ENCODE data around the gene ROBO1.
"Not testable (repeated sequence)": the region's sequence is repeated elsewhere in the genome, so short reads cannot be mapped to it uniquely, and the experiment has no call there.

The ROBO1 gene

GRCh38 chr3:78762121-78762520 is 1005.7 kb downstream of the ROBO1 start:
- DNase-seq = no peak

DNA sequence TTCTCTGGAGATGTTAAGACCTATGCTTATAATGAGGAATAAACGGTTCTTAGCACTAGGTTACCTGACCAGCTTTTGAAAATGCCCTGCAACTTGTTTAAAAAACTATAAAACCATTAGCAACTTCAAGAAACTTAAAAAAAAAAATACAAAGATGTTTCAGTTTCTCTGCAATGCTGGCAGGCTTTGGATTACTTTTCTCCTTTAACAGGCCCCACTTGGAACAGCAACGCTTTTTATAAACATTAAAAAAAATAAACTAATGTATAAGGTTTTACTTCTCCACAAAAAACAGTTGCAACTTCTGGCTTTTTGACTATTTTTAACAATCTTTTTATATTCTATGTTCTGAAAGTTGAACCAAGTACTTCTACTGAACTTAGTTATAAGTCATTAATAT is 1006.7 kb downstream of the ROBO1 start:
- no peak for DNase-seq

DNA sequence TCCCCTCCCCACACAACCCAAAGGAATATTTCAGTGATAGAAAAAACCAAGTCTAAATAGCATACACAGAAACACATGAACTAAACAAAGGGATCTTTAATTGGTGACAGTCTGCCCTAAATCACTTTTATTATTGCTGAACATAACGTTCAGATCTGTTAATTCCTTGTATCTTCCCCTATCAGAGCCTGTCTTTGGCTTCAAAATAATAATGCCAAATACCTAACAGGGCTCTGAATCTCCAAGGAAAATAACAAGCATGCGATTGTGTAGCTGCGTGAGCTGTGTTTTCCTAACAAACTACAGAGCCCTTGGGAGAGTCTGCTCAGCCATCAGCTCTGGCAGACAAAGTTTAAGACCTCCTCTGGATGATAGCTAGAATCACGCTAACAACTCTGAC is 1010.1 kb downstream of the ROBO1 start:
- DNase-seq = no peak

DNA sequence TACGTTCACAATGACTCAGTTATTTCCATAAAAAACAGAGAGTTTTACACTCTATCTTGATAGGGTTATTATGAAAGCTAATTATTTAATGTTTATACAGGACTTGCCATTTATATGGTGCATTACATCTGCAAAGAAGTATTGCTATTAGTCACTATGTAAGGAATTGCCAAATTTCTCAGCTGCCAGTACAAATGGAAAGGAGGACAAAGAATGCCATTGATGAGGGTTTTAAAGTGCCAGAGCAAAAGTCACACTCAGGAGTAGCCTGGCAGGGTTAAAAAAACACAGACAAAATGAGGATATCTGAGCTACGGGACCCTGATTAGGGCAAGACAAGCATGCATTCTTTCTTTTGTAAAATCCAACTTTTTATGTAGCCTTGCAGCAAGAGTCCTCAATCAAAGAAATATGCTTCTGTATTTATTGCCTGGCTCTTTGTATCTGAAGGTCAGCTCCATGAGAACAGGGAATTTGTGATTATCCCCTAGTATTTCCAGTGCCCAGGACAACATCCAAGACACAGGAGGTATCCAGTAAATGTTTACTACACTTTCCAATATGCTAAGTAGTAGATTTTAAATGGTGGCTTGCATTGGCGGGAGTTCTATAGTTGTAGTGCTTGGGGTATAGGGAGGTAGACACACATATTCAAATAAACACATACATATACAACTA is 1013.6 kb downstream of the ROBO1 start:
- DNase-seq = no peak

DNA sequence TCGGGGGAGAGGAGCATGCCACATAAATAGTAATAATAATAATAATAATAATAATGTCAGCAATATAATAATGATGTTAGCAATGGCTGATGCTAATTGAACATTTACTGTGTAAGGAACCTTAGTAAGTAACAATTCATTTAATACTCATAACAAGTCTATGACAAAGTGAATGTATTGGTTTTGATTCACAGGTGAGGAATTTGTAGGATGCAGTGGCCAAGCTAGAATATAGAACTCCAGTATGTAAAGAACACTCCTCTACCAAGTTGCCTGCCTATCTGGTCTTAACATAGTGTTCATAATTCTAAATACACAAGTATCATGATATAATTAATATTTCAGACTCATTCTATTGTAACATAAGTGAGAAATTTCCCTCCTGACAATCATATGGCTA is 1016.5 kb downstream of the ROBO1 start:
- DNase-seq = no peak

DNA sequence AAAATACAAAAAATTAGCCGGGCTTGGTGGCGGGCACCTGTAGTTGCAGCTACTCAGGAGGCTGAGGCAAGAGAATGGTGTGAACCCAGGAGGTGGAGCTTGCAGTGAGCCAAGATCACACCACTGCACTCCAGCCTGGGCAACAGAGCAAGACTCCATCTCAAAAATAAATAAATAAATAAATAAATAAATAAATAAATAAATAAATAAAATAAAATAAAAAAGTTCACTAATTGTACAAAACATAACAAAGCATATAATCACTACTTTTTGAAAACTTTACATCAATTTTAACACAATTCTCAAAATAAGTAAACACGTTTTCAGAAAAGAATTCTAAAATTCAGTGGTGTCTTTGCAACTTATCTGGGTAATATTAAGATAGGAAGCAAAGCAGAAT is 1017.5 kb downstream of the ROBO1 start:
- DNase-seq = not testable (repeated sequence)

GRCh38 chr3:78749056-78749455 is 1018.7 kb downstream of the ROBO1 start:
- no peak for DNase-seq

DNA sequence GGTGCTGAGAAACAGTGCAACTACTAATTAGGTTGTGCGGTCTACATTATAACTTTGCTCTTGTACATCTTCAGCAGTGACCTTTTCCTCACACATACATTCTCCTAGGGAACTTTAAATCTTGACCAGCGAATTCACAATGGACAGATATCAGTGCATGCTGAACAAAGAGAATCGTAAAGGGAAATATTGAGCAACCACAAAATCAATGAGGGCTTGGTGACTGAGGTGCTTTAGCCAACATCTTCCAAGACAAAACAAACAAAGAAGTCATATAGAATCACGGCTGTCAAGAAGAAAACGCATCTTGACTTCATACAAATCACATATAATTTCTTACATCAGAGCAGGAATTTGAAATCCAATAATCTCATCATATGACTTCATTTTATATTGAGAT is 1022.0 kb downstream of the ROBO1 start:
- DNase-seq = no peak

DNA sequence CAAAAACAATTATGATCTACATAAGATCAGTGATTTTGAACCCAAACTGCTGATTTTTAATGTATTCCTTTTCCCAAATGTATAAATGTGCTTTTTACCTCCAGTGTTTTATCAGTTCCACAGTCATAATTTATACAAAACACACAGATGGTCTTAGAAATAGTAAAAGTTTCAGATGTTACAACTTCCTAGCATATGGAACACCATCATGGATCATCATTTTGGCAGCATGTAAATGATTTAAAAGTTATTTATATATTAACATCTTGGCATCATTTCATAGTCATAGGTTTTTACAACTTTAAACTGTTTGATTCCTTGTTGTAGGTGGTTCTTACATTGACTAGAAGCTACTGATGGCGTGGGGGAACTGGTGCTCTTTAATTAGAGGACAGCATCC is 1025.3 kb downstream of the ROBO1 start:
- no peak for DNase-seq

DNA sequence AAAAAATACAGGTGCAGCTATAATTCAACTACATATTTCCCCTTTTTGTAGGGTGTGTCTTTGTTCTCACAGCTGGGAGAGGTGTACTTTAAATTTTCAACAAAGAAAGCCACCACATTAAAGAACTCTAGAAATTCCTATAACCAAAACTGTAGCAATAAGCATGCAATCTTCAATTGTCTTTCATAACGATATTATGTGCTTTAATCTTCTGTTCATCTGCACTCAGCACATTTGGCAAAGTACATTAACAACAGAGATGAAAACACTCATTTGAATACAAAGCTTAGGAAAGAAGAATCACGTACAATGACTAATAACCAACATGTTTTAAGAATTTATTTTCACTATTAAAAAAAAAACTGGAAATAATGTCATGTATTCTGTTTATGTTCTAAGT is 1025.8 kb downstream of the ROBO1 start:
- no peak for DNase-seq

DNA sequence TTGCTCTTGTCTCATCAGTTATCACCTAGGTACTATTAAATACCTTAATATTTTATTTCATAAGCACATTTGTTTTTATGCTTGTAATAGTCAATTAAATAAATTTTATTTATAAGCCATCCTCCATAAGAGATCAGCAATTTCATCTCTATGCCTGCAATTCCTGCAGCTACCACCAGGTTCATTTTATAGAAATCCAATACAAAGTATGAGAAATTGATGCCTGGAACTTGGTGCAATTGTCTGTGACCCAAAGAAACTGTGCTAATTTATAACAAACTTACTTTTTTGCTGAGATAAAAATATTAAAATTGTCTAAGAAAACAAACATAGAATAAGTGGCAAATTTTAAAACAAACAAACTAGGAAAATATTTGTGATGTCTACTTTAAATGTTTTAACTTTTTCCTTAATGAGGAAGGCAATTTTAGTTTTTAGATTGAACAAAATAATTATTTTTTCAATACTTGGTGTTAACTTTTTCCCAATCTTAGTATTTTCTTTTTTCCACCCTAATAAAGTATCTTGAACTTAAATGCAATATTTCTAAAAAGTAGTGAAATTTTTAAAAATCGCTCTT is 1026.6 kb downstream of the ROBO1 start:
- no peak for DNase-seq

- no peak for DNase-seq
Measured at GRCh38 chr3:78738833-78739232, 1029.0 kb downstream of the ROBO1 start.

DNA sequence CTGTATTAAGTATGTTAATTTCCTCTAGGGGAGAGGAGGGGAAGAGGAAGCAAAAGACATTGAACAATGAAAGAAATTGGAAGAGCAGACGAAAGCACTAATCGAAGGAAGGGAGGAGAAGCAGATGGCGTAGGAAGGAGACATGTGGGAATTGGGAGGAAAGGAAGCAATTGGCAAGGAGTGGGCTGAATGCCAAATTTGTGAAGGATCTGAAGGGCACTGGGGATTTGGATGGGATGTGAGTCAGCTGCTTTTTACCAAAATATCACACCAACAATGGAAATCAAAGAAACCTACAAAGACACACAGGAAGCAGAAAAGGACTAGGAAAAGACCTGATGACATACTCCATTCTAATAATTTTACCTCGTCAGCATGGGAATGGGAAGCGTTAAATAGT is 1029.8 kb downstream of the ROBO1 start:
- DNase-seq = no peak

DNA sequence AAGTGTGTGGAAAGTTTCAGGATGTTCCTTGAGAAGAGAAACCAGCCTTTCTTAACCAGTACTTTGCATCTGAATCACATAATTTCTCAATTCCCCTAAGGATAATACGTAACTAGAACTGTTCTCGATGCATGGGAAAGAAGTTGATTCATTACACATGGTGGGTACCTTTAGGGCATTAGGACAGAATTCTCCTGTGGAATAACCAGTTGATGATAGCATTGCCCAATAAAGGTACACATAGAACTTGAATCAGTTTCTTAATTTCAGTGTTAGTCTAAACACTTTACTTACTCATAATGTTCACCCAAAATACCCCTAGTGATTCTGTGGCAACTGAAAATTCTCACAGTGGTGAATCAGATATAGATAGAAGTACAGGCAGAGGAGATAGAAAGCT is 1030.9 kb downstream of the ROBO1 start:
- DNase-seq = no peak

DNA sequence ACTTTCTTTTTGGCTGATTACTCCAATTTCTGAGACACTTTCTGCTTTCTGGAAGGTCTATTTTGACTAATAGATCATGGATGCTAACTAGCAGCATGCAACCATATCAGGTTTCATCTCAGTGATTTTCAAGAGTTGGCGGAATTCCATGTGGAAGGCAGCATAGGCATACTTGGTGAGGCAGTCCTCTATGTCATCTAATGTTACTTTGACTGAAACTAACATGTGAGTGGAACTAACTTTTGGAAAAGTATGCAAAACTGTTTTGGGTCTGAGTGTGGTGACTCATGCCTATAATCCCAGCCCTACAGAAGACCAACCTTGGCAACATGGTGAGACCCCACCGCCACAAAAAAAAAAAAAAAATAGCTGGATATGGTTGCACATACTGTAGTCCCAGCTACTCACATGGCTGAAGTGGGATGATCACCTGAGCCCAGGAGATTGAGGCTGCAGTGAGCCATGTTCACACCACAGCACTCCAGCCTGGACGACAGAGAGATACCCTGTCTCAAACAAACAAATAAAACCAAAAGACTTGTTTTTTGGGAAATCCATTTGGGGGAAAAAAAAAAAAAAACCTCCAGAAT is 1033.7 kb downstream of the ROBO1 start:
- DNase-seq = no peak

DNA sequence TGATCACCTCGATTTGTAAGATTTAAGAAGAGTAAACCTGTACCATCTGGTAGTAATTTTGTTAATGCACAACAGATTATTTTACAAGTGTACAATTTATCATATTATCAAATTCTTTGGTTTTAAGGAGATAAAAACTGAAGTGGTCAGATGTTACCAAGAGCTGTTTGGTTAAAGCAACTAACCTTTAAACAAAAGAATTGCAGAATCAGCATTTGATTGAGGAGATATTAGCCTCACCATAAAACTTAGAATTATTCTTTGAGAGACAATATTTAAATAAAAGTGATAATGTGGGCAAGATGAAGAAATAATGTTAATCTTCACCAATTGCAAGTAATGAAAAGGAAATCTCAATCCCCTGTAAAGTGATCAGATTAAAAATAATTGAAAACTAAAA is 1034.9 kb downstream of the ROBO1 start:
- DNase-seq = no peak

DNA sequence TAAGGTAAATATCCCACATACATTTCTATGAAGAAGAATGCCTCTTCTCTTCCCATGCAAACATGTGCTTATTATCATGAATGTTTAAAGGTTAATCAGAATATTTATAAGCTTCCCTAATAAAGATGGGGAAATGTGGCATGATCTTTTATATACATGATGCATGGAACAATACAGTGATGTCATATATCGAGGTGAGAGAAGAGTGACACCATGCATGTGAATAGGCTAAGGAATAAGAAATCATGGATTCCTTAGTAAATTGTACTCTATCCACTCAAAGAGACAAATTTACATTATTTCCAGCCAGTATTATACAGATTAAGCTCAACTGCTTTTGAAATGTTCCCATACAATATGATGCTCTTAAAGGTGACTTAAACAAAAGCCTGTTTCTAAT is 1035.3 kb downstream of the ROBO1 start:
- no peak for DNase-seq

DNA sequence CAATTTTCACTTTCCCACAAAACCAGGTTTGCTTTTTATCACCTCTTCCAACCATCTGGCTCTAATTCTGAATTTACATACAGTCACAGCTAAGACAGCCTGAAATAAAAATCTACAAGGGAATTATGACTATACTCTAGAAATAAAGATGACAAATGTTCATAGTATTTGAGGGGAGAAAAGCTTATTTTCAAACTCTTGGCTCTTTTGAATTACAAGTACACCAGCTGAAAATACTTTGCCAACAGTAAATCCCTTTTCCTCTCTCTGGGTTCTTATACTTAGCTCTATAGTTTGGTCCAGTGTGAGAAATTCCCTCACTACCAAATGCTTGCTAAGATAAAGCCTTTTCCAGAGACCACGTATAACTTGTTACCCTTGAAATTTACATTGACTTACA is 1037.9 kb downstream of the ROBO1 start:
- no peak for DNase-seq

GRCh38 chr3:78728406-78729145 is 1039.2 kb downstream of the ROBO1 start:
- no peak for DNase-seq

DNA sequence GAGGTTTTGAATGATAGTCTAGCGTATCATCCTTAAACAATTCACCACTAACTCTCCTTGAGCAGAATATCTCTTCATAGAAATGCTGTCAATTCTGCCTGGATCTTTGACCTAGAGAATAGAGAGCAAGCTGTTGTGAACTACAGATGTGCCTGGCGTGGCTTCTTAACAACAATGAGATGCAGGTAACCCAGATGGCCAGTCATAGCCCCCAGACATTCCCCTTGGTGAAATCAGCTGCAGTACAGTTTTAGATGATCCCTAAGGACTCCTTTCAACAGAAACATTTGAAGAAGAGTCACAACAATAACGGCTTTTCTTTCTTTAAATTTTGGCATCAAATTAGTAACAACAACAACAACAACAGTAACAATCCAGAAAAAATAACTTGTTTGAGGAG is 1041.3 kb downstream of the ROBO1 start:
- DNase-seq = no peak

DNA sequence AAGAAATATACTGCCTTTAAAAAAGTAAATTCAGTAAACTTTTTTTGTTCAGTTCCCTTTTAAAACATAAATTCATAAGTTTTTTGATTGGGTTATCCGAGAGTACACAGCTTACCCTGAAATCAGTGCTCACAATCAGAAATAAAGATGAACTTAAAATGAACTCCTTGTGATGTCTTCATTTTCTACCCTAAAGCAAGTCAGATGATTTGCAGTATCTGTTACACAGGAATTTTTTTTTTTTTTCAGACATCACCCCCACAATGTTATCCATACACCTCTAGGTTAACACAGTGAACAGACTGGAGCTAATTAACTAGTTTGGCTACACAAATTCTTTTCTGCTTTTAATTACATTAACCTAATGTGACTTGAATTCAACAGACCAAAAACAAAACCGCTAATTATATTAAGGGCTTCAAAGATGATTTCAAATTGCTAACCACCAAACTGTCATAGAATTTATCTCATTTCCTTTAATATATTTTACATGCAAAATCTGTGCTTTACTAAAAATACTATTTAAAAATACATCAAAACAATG is 1042.0 kb downstream of the ROBO1 start:
- no peak for DNase-seq

GRCh38 chr3:78724859-78725258 is 1042.9 kb downstream of the ROBO1 start:
- DNase-seq = no peak

GRCh38 chr3:78724364-78724763 is 1043.4 kb downstream of the ROBO1 start:
- DNase-seq = not testable (repeated sequence)

Data from stimulated activated CD4-positive, alpha-beta T cell treated with anti-CD3 and anti-CD28 coated beads, Interleukin-2, amount 100 ng/mL, for 24 hours (primary cell).